Measurements from ENCODE around the gene ACSL3.

Gene ACSL3

DNA sequence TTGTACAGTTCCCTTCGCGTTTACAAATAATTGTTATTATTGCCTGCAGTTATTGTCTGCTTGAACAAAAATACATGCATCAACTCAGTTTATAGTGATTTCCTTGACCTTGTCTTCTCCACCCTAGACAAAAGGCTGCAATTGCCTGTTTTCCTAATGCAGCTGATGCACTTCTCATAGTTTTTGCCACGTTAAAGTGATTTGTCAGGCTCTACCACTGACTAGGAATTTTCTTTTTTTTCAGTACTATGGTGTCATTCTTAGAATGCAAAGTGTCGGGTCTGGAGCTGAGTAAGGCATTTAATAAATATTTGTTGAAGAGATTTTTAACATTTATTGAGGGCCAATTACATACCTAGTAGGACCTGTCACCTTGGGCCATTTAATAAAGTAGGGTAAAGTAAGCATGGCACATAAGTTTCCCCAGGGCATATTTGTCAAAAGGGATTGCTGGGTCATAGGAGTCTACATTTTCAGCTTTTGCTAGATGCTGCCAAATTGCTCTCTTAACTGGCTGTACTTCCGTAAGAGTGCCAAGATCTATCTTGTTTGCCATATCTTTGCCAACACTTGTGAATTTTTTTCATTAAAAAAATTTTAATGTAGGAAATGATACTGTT, 24.1 kb downstream of the ACSL3 start:
- no peak for DNase-seq (ENCODE audit: low spot score)
- in situ Hi-C loops (cut with MboI; ENCODE audit: low pct_unique_long_range_greater_than_20kb, low sequenced_read_pairs, unreplicated experiment) = no loop called here
- TF ChIP-seq, protein P1, sequence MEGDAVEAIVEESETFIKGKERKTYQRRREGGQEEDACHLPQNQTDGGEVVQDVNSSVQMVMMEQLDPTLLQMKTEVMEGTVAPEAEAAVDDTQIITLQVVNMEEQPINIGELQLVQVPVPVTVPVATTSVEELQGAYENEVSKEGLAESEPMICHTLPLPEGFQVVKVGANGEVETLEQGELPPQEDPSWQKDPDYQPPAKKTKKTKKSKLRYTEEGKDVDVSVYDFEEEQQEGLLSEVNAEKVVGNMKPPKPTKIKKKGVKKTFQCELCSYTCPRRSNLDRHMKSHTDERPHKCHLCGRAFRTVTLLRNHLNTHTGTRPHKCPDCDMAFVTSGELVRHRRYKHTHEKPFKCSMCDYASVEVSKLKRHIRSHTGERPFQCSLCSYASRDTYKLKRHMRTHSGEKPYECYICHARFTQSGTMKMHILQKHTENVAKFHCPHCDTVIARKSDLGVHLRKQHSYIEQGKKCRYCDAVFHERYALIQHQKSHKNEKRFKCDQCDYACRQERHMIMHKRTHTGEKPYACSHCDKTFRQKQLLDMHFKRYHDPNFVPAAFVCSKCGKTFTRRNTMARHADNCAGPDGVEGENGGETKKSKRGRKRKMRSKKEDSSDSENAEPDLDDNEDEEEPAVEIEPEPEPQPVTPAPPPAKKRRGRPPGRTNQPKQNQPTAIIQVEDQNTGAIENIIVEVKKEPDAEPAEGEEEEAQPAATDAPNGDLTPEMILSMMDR (IDR thresholded peaks at IDR 0.05; ENCODE audit: extremely low read depth, insufficient read depth, missing control alignments) = no peak

DNA sequence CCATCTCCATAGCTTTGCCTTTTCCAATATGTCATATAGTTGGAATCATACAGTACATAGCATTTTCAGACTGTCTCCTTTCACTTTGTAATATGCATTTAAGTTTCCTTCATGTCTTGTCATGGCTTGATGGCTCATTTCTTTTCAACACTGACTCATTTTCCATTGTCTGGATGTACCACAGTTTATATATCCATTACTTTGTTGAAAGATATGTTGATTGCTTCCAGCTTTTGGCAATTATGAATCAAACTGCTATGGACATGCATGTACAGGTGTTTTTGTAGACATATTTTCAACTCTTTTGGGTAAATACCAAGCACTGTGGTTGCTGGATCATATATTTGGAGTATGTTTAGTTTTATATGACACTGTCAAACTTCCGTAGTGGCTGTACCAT, 26.3 kb downstream of the ACSL3 start:
- in situ Hi-C loops (cut with MboI; ENCODE audit: low pct_unique_long_range_greater_than_20kb, low sequenced_read_pairs, unreplicated experiment) = no loop called here
- TF ChIP-seq, protein P1 (IDR thresholded peaks at IDR 0.05; ENCODE audit: extremely low read depth, insufficient read depth, missing control alignments) = no peak
- no peak for DNase-seq (ENCODE audit: low spot score)

DNA sequence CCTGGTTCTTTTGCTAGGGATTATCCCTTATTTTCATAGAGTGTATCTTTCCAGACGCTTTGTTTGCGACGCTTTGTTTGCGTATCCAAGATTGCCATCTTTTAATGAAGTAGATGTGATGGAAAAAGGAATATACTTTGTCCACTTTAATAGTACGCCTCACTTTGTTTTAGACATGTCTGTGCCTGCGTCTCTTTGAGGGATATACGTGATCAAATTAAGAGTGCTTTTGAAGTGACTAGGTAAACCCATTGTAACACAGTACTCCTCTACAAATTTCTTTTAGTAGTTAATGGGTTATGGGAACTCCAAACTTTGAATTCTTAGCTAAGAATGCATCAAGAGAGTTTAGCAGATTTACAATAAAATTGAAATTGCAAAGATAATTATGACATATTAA, 27.9 kb downstream of the ACSL3 start:
- TF ChIP-seq, protein P1 (IDR thresholded peaks at IDR 0.05; ENCODE audit: extremely low read depth, insufficient read depth, missing control alignments) = no peak
- no peak for DNase-seq (ENCODE audit: low spot score)
- in situ Hi-C loops (cut with MboI; ENCODE audit: low pct_unique_long_range_greater_than_20kb, low sequenced_read_pairs, unreplicated experiment) = no loop called here

DNA sequence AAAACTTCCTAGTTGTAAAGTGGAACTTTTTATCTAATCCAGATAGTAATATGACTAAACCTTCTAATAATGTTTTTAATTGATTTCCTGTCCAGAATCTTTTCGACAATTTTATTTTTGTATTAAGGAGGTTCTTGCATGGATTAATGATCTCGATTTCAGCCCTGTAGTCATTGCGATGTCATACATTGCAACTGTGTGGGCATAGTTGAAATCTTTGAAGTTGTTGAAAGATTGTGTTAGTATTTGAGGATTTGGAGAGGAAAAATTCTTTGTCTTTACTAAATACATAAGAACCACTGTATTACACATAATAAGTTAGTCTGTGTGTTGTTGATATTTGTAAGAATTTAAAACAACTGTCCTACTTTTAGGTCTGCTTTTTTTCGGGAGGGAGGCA, 31.1 kb downstream of the ACSL3 start:
- DNase-seq (ENCODE audit: low spot score) = no peak
- in situ Hi-C loops (cut with MboI; ENCODE audit: low pct_unique_long_range_greater_than_20kb, low sequenced_read_pairs, unreplicated experiment) = no loop called here
- TF ChIP-seq, protein P1 (IDR thresholded peaks at IDR 0.05; ENCODE audit: extremely low read depth, insufficient read depth, missing control alignments) = no peak

DNA sequence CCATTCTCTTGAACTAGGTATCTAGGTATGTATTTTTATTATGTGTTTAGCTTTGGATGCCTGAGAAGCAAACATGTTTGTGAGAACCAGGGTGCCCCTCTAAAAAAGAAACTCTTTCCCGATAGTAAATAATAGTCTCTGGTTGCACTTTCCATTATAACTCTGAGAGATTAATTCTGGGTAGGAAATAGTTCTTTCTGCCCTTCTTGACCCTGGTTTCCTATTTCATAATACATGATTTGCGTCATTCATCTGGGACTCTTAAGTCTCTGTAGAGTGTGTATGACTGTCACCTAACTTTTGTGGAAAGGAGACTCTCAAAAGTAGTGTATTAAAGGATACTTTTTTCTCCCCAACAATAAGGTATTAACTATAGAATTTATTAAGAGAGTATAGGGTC, 31.5 kb downstream of the ACSL3 start:
- TF ChIP-seq, protein P1 (IDR thresholded peaks at IDR 0.05; ENCODE audit: extremely low read depth, insufficient read depth, missing control alignments) = no peak
- in situ Hi-C loops (cut with MboI; ENCODE audit: low pct_unique_long_range_greater_than_20kb, low sequenced_read_pairs, unreplicated experiment) = no loop called here
- no peak for DNase-seq (ENCODE audit: low spot score)

DNA sequence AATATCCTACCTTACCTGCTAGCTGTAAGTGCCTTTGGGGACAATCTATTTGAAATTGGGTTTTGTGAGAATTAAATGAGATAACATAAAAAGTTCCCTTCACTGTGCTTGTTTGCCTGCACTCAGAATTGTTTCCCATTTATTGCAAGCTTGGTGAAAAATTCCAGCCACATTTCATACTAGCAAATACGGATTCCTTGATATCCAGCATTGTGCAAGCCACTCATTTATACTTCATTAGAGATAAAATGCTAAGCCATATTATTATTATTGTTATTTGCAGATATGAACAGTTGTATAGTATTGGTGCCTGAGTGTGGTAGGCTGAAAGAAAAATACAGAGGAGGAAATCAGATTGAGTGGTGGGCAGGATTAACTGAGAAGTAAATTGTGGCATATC, 31.9 kb downstream of the ACSL3 start:
- TF ChIP-seq, protein P1 (IDR thresholded peaks at IDR 0.05; ENCODE audit: extremely low read depth, insufficient read depth, missing control alignments) = no peak
- in situ Hi-C loops (cut with MboI; ENCODE audit: low pct_unique_long_range_greater_than_20kb, low sequenced_read_pairs, unreplicated experiment) = no loop called here
- no peak for DNase-seq (ENCODE audit: low spot score)

Data from GM13977 (cell line).